ENCODE results near the gene P2RX6. TPM values are rescaled to one million over a fixed set of nuclear protein-coding genes. Genes with fewer than 3 reads are reported as not detected.

The P2RX6 gene
- total and polyA plus RNA-seq, 8 donors: 0.09 to 2.9 (median 0.39) TPM; not detected in 1

- 66% methylated on average over 7 of the region's 7 CpGs for WGBS, 2 donors
- Histone ChIP-seq H3K9me3 (no peaks in the 10 kb centered on the region), H3K27me3 (no peaks in the 10 kb centered on the region), H3K27ac (no peak overlapping the region), H3K36me3 (no peaks in the 10 kb centered on the region), H3K4me3 (no peak overlapping the region), H3K4me1 (no peaks in the 10 kb centered on the region)
- ATAC-seq (peak in 1 of 4 donors; percentile 74), DNase-seq (no peak), FAIRE-seq (no peak)
- no peak for TF ChIP-seq CTCF (IDR thresholded peaks at IDR 0.05)
- intact Hi-C loops (cut with DNase I): loop anchor here in 1 of 3 donors (10.0 kb wide), 1 partner anchor 49 kb away; no protein-coding TSS in a partner anchor
Observed at GRCh38 chr22:21074102-21074715, 59.2 kb downstream of the P2RX6 start.

- ATAC-seq: no peak
- Histone ChIP-seq H3K27me3 (no peaks in the 10 kb centered on the region), H3K4me1 (no peaks in the 10 kb centered on the region), H3K4me3 (no peak overlapping the region), H3K36me3 (no peaks in the 10 kb centered on the region), H3K27ac (no peak overlapping the region), H3K9me3 (no peaks in the 10 kb centered on the region)
- WGBS, 2 donors: 85 to 93% methylated on average over 14 of the region's 14 CpGs
- FAIRE-seq: no peak
- no peak for DNase-seq
- intact Hi-C loops (cut with DNase I): loop anchor here in 1 of 3 donors (10.0 kb wide), 1 partner anchor 51 kb away; no protein-coding TSS in a partner anchor
- no peak for TF ChIP-seq CTCF (IDR thresholded peaks at IDR 0.05)
Observed at GRCh38 chr22:21075516-21076138, 60.7 kb downstream of the P2RX6 start.

- Histone ChIP-seq H3K27me3 (no peaks in the 10 kb centered on the region), H3K27ac (no peak overlapping the region), H3K36me3 (no peaks in the 10 kb centered on the region), H3K4me1 (no peaks in the 10 kb centered on the region), H3K4me3 (no peak overlapping the region), H3K9me3 (no peaks in the 10 kb centered on the region)
- no peak for TF ChIP-seq CTCF (IDR thresholded peaks at IDR 0.05)
- FAIRE-seq (no peak), ATAC-seq (no peak), DNase-seq (no peak)
- intact Hi-C loops (cut with DNase I): loop anchor here in 1 of 3 donors (10.0 kb wide), 1 partner anchor 52 kb away; no protein-coding TSS in a partner anchor
- 81 to 84% methylated on average over 21 of the region's 21 CpGs for WGBS, 2 donors
Observed at GRCh38 chr22:21076912-21077625, 62.1 kb downstream of the P2RX6 start.

Small RNA genes lying within 50 kb of the gene (microRNA-seq; reads per million reads assigned to microRNA genes)
- 0 reads per million in 2 donors for gene MIR649

Other genes with a start within 250 kb of the P2RX6 start
- under 1 TPM in 5 of 6 donors, not detected in 1; 0.09 to 0.35 (median 0.12) TPM for gene SERPIND1, start 241.1 kb upstream of the P2RX6 start, total RNA-seq
- under 1 TPM; 0.21 to 0.30 TPM for gene SERPIND1, start 241.1 kb upstream of the P2RX6 start, polyA plus RNA-seq
- 10 to 100 TPM; 23.6 to 45.2 (median 31.4) TPM for gene PI4KA, start 156.4 kb upstream of the P2RX6 start, total RNA-seq
- gene PI4KA, start 156.4 kb upstream of the P2RX6 start, polyA plus RNA-seq: 10 to 100 TPM; 36.9 to 46.6 TPM
- 10 to 100 TPM; 10.3 to 16.1 (median 12.8) TPM for gene SNAP29, start 156.2 kb upstream of the P2RX6 start, total RNA-seq
- gene SNAP29, start 156.2 kb upstream of the P2RX6 start, polyA plus RNA-seq: 1 to 10 TPM; 6.6 to 8.9 TPM
- 10 to 100 TPM; 15.8 to 29.4 (median 20.9) TPM for gene CRKL, start 97.8 kb upstream of the P2RX6 start, total RNA-seq
- 10 to 100 TPM in 1 of 2 donors, 1 to 10 TPM in 1; 9.1 to 13.3 TPM for gene CRKL, start 97.8 kb upstream of the P2RX6 start, polyA plus RNA-seq
- 1 to 10 TPM in 4 of 6 donors, under 1 TPM in 2; 0.63 to 2.3 (median 1.1) TPM for gene AIFM3, start 47.9 kb upstream of the P2RX6 start, total RNA-seq
- gene AIFM3, start 47.9 kb upstream of the P2RX6 start, polyA plus RNA-seq: 1 to 10 TPM; 1.4 to 4.5 TPM
- gene LZTR1, start 32.9 kb upstream of the P2RX6 start, total RNA-seq: 10 to 100 TPM; 15.0 to 42.0 (median 21.8) TPM
- gene LZTR1, start 32.9 kb upstream of the P2RX6 start, polyA plus RNA-seq: 10 to 100 TPM; 53.4 to 56.2 TPM
- gene THAP7, start 13.0 kb upstream of the P2RX6 start, total RNA-seq: 10 to 100 TPM in 5 of 6 donors, 1 to 10 TPM in 1; 9.0 to 16.0 (median 13.0) TPM
- 10 to 100 TPM; 52.1 to 54.9 TPM for gene THAP7, start 13.0 kb upstream of the P2RX6 start, polyA plus RNA-seq
- gene SLC7A4, start 17.4 kb downstream of the P2RX6 start, total RNA-seq: under 1 TPM in 5 of 6 donors, not detected in 1; 0.09 to 0.28 (median 0.18) TPM
- 1 to 10 TPM in 1 of 2 donors, under 1 TPM in 1; 0.68 to 1.4 TPM for gene SLC7A4, start 17.4 kb downstream of the P2RX6 start, polyA plus RNA-seq
- not detected for gene LRRC74B, start 30.8 kb downstream of the P2RX6 start, total RNA-seq
- gene LRRC74B, start 30.8 kb downstream of the P2RX6 start, polyA plus RNA-seq: under 1 TPM in 1 of 2 donors, not detected in 1; 0.05 TPM